ENCODE results near the gene RTL5. TPM values are rescaled to one million over a fixed set of nuclear protein-coding genes. Genes with fewer than 3 reads are reported as not detected.
A peak's percentile ranks its signal among the peaks of the same experiment; 100 is the strongest.

Gene RTL5
- total RNA-seq, 1 experiment from 2014 or later, result not detected

GRCh38 chrX:72169008-72169728 lies 37.5 kb upstream of the RTL5 start:
- ChIA-PET CTCF (no interaction called here), POLR2A (ENCODE audit: unreplicated experiment) (no interaction called here)
- BruUV-seq (replicated peaks), result no TSS peak
- TF ChIP-seq EZH2 (IDR thresholded peaks at IDR 0.05; ENCODE audit: low read depth), result no peak
- TF ChIP-seq, protein P1, sequence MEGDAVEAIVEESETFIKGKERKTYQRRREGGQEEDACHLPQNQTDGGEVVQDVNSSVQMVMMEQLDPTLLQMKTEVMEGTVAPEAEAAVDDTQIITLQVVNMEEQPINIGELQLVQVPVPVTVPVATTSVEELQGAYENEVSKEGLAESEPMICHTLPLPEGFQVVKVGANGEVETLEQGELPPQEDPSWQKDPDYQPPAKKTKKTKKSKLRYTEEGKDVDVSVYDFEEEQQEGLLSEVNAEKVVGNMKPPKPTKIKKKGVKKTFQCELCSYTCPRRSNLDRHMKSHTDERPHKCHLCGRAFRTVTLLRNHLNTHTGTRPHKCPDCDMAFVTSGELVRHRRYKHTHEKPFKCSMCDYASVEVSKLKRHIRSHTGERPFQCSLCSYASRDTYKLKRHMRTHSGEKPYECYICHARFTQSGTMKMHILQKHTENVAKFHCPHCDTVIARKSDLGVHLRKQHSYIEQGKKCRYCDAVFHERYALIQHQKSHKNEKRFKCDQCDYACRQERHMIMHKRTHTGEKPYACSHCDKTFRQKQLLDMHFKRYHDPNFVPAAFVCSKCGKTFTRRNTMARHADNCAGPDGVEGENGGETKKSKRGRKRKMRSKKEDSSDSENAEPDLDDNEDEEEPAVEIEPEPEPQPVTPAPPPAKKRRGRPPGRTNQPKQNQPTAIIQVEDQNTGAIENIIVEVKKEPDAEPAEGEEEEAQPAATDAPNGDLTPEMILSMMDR (conservative IDR thresholded peaks at IDR 0.05), result no peak
- intact Hi-C loops (cut with micrococcal nuclease; ENCODE audit: unreplicated experiment), result no loop called here
- H3K36me3 ChIP-seq (ENCODE audit: low read depth), result no peaks in the 10 kb centered on the region
- H3K4me3 ChIP-seq, result no peak overlapping the region
- H3F3A ChIP-seq (ENCODE audit: insufficient read depth, low read depth), result no peaks in the 10 kb centered on the region
- H3K27ac ChIP-seq, result no peak overlapping the region
- no peaks in the 10 kb centered on the region for H3K4me1 ChIP-seq (replicated peaks; ENCODE audit: insufficient read depth)
- no peak overlapping the region for H2AFZ ChIP-seq
- 0 out of 2 replicates have a peak overlapping the region, but pooled peaks have one; percentile 10 for H3K4me2 ChIP-seq
- no peaks in the 10 kb centered on the region for H4K20me1 ChIP-seq (ENCODE audit: insufficient read depth)
- no peaks in the 10 kb centered on the region for H3K9me2 ChIP-seq (ENCODE audit: insufficient read depth)
- no peak for DNase-seq
- H3K9me3 ChIP-seq (ENCODE audit: insufficient read depth, low read depth), result no peaks in the 10 kb centered on the region
- H3K79me2 ChIP-seq (ENCODE audit: low read depth), result no peaks in the 10 kb centered on the region
- peaks cover 4% of the 10 kb centered on the region; the same call in 1 of the 2 replicates for H3K27me3 ChIP-seq (ENCODE audit: insufficient read depth, low read depth)

GRCh38 chrX:72165551-72165950 lies 33.8 kb upstream of the RTL5 start:
- Histone ChIP-seq H3K4me3 (no peak overlapping the region), H3K9me2 (ENCODE audit: insufficient read depth) (no peaks in the 10 kb centered on the region), H2AFZ (no peak overlapping the region), H4K20me1 (ENCODE audit: insufficient read depth) (no peaks in the 10 kb centered on the region), H3K27ac (no peak overlapping the region), H3K9me3 (ENCODE audit: insufficient read depth, low read depth) (no peaks in the 10 kb centered on the region), H3K79me2 (ENCODE audit: low read depth) (no peaks in the 10 kb centered on the region), H3K4me2 (no peak overlapping the region), H3F3A (ENCODE audit: insufficient read depth, low read depth) (no peaks in the 10 kb centered on the region), H3K27me3 (ENCODE audit: insufficient read depth, low read depth) (peaks cover 4% of the 10 kb centered on the region; the same call in 1 of the 2 replicates), H3K4me1 (replicated peaks; ENCODE audit: insufficient read depth) (no peaks in the 10 kb centered on the region), H3K36me3 (ENCODE audit: low read depth) (no peaks in the 10 kb centered on the region)
- CTCF ChIA-PET, result no interaction called here
- no TSS peak for BruUV-seq (replicated peaks)
- POLR2A ChIA-PET (ENCODE audit: unreplicated experiment), result no interaction called here
- no peak for DNase-seq
- intact Hi-C loops (cut with micrococcal nuclease; ENCODE audit: unreplicated experiment), result no loop called here
- TF ChIP-seq, protein P1 (conservative IDR thresholded peaks at IDR 0.05), result no peak
- TF ChIP-seq EZH2 (IDR thresholded peaks at IDR 0.05; ENCODE audit: low read depth), result no peak

DNA sequence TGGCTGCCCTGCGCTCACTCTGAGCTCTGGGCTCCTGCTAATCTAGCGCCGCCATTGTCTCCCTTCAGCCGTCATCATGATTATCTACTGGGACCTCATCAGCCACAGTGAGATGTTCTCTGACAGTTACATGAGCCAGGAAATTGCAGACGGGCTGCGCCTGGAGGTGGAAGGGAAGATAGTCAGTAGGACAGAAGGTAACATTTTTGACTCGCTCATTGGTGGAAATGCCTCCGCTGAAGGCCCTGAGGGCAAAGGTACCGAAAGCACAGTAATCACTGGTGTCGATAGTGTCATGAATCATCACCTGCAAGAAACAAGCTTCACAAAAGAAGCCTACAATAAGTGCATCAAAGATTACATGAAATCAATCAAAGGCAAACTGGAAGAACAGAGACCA lies 28.1 kb upstream of the RTL5 start:
- POLR2A ChIA-PET (ENCODE audit: unreplicated experiment), result no interaction called here
- H2AFZ ChIP-seq, result no peak overlapping the region
- no peak overlapping the region for H3K4me3 ChIP-seq
- no peak overlapping the region for H3K27ac ChIP-seq
- H3K9me2 ChIP-seq (ENCODE audit: insufficient read depth), result no peaks in the 10 kb centered on the region
- no peaks in the 10 kb centered on the region for H3K4me1 ChIP-seq (replicated peaks; ENCODE audit: insufficient read depth)
- intact Hi-C loops (cut with micrococcal nuclease; ENCODE audit: unreplicated experiment), result no loop called here
- H3K36me3 ChIP-seq (ENCODE audit: low read depth), result no peaks in the 10 kb centered on the region
- TF ChIP-seq, protein P1 (conservative IDR thresholded peaks at IDR 0.05), result no peak
- no peak for TF ChIP-seq EZH2 (IDR thresholded peaks at IDR 0.05; ENCODE audit: low read depth)
- CTCF ChIA-PET, result no interaction called here
- no peaks in the 10 kb centered on the region for H3K79me2 ChIP-seq (ENCODE audit: low read depth)
- H3K27me3 ChIP-seq (ENCODE audit: insufficient read depth, low read depth), result peaks cover 7% of the 10 kb centered on the region; the same call in 1 of the 2 replicates
- H3F3A ChIP-seq (ENCODE audit: insufficient read depth, low read depth), result no peaks in the 10 kb centered on the region
- BruUV-seq (replicated peaks), result no TSS peak
- H4K20me1 ChIP-seq (ENCODE audit: insufficient read depth), result no peaks in the 10 kb centered on the region
- DNase-seq, result no peak
- no peak overlapping the region for H3K4me2 ChIP-seq
- H3K9me3 ChIP-seq (ENCODE audit: insufficient read depth, low read depth), result no peaks in the 10 kb centered on the region

Data from PC-9 (cell line).